GM18951 (cell line): ENCODE measurements around the gene SVBP.

ENCODE experiments used
- POLR2A ChIP-seq: IDR thresholded peaks from 4 replicates; pipeline ENCODE4 v1.6.1; 2011; ENCODE audit warnings: mild to moderate bottlenecking; ENCODE audit not compliant: insufficient read length, insufficient read depth; ENCODE audit errors: extremely low read depth
- in situ Hi-C: fragments of 300-500 bp; cut with MboI; formaldehyde crosslinking; loops from one replicate; pipeline ENCODE4 v1.12.0; 2022; ENCODE audit warnings: low sequenced_read_pairs, mixed read lengths, inconsistent platforms; ENCODE audit not compliant: unreplicated experiment

SVBP gene

GRCh38 chr1:42847721-42848460 lies 30.7 kb upstream of the SVBP start:
- in situ Hi-C loops, result no loop called here
- TF ChIP-seq POLR2A, result no peak

- in situ Hi-C loops, result no loop called here
- TF ChIP-seq POLR2A, result no peak
These were observed 30.0 kb upstream of the SVBP start for GRCh38 chr1:42847111-42847595.

GRCh38 chr1:42846257-42847110 lies 29.3 kb upstream of the SVBP start, which contains the start of gene ZNF691:
ZNF691 (plus strand) TSS chr1:42846613; CDS start chr1:42849659, 3,046 bp downstream.
- TF ChIP-seq POLR2A, result peak; percentile 84
- in situ Hi-C loops, result no loop called here

GRCh38 chr1:42845866-42846256 lies 28.7 kb upstream of the SVBP start:
- TF ChIP-seq POLR2A, result no peak
- in situ Hi-C loops, result no loop called here

- in situ Hi-C loops, result no loop called here
These were observed 28.0 kb upstream of the SVBP start for GRCh38 chr1:42845193-42845592.

GRCh38 chr1:42844592-42845140 lies 27.5 kb upstream of the SVBP start:
- in situ Hi-C loops, result no loop called here
- TF ChIP-seq POLR2A, result no peak

More at GRCh38 chr1:42845193-42845592, 28.0 kb upstream of the SVBP start:
- TF ChIP-seq POLR2A, result no peak

- in situ Hi-C loops, result no loop called here
- no peak for TF ChIP-seq POLR2A
These were observed 24.4 kb upstream of the SVBP start for GRCh38 chr1:42841440-42842147.

GRCh38 chr1:42841010-42841409 lies 23.8 kb upstream of the SVBP start:
- in situ Hi-C loops, result no loop called here
- TF ChIP-seq POLR2A, result no peak

GRCh38 chr1:42838482-42839190 lies 21.4 kb upstream of the SVBP start:
- in situ Hi-C loops, result no loop called here
- no peak for TF ChIP-seq POLR2A

GRCh38 chr1:42837709-42838108 lies 20.5 kb upstream of the SVBP start:
- in situ Hi-C loops, result no loop called here
- no peak for TF ChIP-seq POLR2A

GRCh38 chr1:42835422-42835821 lies 18.2 kb upstream of the SVBP start:
- no peak for TF ChIP-seq POLR2A
- in situ Hi-C loops, result no loop called here

GRCh38 chr1:42834803-42835202 lies 17.6 kb upstream of the SVBP start:
- TF ChIP-seq POLR2A, result no peak
- in situ Hi-C loops, result no loop called here

GRCh38 chr1:42833981-42834380 lies 16.8 kb upstream of the SVBP start:
- in situ Hi-C loops, result no loop called here
- TF ChIP-seq POLR2A, result no peak
